Erythroblast (primary cell): ENCODE results near the gene GPR4.

Experiments
- GATA1 ChIP-seq: IDR thresholded peaks from 2 replicates; pipeline ENCODE4 v1.6.1; 2011; ENCODE audit warnings: low read depth, mild to moderate bottlenecking, control low read depth, low read length, moderate library complexity
- POLR2A ChIP-seq: IDR thresholded peaks from 2 replicates; pipeline ENCODE4 v1.6.1; 2011; ENCODE audit warnings: mild to moderate bottlenecking, low read length

GRCh38 chr19:45577111-45577905 is 24.7 kb downstream of the GPR4 start:
- TF ChIP-seq POLR2A, result no peak
- no peak for TF ChIP-seq GATA1
